Activated naive CD4-positive, alpha-beta T cell (primary cell): Measurements from ENCODE around the gene SLC27A3.
A peak's percentile ranks its signal among the peaks of the same experiment; 100 is the strongest.
"Not testable (repeated sequence)": the region's sequence is repeated elsewhere in the genome, so short reads cannot be mapped to it uniquely, and the experiment has no call there.

Experiments
- DNase-seq, 4 experiments: peaks; one replicate each; lab custom pipeline; 2025; lab: John Stamatoyannopoulos, UW

The SLC27A3 gene

DNA sequence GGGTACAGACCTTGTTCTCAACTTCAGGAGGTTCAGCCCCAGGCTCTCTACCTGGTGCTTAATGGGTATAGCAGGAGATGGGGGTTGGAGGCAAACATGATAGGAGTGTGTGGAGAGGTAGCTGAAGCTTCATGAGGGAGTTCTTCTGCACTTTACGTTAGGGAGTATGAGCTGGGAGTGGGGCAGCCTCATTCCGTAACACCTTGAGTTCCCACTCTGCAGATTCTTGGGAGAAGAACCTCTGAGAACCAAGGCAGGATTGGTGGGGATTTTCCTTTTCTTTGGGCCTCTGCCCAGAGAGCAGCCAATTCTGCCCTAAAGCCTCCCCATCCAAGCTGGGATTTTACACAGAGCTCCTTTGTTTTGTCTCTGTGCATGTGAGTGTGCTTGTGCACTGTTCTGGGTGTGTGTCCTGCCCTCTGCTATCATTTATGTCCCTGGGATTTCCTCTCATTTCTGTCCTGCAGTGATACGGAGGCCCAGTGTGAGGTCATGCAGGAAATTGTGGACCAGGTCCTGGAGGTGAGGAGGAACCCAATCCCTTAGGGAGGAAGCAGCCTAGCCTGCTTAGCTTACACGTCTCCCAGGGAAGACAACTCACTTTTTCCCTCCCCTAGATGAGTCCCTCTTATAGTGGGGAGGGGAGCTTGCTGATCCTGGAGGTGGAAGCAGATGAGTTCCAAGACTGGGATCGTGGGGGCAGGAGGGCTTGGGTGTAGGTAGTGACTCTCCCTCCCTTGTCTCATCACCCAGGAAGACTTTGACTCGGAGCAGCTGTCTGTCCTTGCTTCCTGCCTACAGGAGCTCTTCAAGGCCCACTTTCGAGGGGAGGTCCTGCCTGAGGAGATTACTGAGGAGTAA, 11.6 kb upstream of the SLC27A3 start:
- no peak for DNase-seq

DNA sequence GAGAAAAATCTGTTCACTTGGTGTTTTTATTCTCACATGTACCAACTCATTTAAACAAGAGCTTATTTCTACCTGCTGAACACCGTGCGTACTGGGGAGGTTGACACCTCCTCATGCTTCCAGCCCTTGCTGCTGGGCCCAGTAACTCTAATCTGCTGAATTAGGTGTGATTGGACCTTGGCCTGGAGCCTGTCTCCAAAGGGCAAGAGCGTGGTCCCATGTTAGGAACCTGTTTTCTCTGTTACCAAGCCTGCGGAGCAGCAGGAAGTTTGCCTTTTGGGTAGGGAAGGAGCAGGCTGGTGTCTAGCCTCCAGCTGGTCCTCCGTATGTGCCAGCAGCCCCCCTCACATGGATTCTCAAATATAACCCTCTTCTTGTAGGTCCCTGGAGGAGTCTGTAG, 10.9 kb upstream of the SLC27A3 start:
- no peak for DNase-seq

DNA sequence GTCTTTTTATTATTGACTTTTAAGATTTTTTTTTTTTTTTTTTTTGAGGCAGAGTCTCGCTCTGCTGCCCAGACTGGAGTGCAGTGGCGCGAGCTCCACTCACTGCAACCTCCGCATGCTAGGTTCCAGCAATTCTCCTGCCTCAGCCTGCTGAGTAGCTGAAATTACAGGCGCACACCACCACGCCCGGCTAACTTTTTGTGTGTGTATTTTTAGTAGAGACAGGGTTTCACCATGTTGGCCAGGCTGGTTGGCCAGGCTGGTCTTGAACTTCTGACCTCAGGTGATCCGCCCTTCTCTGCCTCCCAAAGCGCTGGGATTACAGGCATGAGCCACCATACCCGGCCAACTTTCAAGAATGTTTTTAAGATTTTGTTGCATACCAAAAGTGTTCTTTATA, 8.5 kb upstream of the SLC27A3 start:
- not testable (repeated sequence) for DNase-seq

DNA sequence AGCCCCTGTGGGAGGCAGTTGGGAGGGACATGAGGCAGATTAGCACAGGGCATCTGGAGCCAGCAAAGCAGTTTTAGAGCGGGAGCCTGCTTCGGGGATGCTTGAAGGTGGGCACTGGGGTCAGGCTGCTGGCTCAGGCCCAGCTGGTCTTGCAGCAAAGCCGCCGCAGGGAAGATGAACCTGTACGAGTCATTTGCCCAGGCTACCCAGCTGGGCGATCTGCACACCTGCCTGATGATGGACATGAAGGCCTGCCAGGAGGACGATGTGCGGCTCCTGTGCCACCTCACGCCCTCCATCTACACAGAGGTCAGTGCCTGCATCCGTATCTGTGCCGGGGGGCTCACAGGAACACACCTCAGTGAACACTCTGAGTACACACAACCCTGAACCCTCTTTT, 7.7 kb upstream of the SLC27A3 start:
- no peak for DNase-seq

DNA sequence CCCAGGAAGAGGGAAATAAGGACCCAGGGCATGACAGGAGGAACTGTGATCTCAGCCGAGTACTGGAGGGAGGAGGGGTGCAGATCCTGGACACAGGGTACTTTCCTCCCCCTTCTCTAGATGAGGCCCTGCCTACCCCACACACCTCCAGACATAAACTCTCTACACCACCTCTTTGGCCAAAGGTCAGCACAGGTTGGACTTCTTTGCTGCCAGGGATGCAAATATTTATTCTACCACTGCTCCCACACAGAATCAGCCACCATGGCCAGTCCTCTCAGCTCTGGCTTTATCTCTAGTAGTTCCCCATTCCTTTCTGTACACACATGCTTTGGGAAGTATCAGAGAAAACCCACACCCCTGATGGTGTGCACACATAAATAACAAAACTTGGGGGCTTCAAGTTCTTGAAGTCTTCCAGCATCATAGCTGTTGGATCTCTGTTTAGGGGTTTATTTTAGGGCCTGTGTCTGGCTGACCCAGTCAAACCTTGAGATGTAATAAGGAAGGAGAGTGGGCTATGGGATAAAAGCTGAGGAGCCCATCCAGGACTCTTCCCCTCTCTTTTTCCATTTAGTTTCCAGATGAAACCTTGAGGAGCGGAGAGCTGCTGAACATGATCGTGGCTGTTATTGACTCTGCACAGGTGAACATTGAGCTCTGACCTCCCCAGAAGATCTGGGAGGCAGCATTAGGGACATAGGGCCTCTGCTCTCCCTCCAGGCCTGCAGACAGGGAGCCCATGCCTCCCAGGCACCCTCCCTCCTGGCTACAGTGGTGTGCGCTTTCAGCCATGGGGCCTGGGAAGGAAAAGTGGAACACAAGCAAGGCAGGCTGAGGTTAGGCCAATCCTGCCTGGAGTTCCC, 6.7 kb upstream of the SLC27A3 start:
- no peak for DNase-seq

DNA sequence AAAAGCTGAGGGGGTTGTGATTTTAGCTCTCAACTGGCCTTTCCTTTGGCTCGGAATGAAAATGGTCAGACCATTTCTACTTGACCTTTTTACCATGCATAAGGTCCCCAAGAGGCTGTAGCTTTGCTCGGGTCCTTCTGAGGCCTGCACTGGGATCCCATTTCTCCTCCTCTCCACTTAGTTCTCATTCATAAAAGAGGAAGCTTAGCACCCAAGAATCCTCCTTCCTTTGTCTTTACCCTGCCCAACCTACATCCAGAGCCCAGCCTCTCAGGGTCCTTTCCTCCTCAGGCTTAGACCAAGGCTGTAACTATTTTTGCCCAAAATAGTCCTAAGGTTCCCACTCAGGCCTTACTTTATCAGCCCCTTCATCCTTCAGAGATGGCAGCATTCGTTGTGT, 6.0 kb upstream of the SLC27A3 start:
- no peak for DNase-seq

DNA sequence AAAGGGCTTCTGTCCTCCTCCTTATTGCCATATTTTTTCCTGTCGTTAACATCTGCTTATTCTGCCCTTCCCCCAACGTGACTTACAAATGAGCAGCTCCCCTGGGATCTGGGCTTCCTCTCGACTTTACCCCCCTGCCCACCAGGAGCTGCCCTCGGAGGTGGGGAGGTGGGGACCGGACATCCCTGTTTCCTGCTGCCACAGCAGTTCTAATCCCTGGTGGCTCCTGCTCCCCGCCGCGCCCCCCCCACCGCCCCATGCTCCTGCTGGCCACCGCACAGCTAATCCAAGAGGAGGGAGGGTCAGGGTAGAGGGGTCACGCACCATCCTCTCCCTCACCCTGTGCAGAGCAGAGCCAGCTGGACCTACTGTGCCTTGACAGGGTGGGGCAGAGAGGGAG, 4.4 kb upstream of the SLC27A3 start:
- DNase-seq = no peak

DNA sequence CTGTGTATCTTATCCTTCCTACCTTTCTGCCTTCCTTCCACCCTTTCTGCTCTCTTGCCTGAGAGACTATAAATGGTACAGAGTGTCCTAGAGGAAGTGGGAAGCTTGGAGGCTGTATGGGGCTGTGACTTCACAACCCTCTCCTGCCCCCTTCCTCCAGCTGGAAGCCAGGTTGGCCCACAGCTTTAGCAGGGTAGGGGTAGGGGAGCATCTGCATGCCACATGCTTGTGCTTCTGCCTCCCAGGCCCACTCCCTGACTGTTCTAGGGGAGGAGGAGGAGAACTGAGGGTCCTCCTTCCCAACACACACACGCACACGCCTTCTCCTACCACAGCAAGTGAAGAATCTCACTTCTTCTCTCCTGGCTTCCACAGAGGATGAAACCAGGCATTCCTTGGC, 3.9 kb upstream of the SLC27A3 start:
- DNase-seq = no peak

DNA sequence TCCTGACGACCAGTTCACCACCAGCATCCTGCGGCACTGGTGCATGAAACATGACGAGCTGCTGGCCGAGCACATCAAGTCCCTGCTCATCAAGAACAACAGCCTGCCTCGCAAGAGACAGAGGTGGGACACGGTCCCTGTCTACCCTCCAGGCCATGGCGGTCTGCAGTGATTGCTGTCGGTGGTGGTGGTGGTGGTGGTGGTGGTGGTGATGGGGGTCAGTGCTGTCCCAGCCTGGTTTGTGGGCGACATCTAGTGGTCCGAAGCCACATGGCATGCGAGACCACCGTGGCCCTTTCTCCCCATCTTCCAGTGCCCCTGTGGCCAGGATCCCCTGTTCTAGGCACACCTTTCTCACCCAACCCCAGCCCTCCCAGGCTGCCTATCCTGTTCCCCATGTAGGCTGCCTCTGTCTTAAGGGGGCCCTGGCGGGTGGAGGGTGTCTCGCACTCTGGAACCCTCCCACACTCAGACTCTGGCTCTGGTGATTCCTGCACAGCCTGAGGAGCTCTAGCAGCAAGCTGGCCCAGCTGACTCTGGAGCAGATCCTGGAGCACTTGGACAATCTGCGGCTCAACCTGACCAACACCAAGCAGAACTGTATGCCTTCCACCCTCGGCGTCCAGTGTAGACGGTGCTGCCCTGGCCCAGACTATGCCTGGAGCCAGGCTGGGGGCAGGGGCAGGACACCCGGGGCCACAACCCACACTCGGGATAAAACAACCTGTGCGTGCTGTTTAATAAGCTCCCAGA, 3.2 kb upstream of the SLC27A3 start:
- no peak for DNase-seq

DNA sequence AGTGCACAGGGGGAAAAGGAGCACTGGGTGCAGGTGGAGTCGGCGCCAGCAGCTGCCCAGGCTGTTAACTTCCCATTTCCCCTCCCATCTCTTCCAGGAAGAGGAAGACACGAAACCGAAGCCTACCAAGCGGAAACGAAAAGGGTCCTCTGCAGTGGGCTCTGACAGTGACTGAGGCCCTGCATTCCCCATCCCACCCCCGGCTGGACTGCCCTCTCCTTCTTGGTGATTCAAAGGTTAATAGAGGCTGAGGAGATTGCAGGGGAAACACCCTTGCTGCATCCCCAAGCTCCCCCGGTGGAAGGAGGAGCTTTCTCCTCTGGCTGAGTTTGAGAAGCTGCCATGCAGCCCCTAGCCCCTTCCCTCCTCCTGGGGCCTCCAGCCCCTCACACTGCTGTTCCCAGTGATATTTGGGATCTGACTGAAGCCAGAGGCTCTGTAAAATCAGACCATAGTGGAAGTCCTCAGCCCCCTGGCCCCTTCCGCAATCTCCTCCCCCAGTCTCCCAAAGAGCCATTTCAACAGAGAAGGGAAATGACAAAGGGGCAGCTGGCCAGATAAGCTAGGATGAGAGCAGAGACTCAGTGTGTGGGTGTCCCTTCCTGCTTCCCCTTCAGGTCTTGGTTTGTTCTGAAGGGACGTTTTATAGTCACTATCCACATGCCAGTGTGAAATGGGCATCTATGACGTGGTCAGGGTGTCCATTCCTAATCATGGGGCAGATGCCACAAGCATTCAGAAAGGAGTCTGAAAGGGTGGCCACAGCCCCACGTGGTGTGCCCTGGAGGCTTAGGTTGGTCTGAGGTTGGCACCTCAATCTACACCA, 1.9 kb upstream of the SLC27A3 start:
- DNase-seq = no peak

DNA sequence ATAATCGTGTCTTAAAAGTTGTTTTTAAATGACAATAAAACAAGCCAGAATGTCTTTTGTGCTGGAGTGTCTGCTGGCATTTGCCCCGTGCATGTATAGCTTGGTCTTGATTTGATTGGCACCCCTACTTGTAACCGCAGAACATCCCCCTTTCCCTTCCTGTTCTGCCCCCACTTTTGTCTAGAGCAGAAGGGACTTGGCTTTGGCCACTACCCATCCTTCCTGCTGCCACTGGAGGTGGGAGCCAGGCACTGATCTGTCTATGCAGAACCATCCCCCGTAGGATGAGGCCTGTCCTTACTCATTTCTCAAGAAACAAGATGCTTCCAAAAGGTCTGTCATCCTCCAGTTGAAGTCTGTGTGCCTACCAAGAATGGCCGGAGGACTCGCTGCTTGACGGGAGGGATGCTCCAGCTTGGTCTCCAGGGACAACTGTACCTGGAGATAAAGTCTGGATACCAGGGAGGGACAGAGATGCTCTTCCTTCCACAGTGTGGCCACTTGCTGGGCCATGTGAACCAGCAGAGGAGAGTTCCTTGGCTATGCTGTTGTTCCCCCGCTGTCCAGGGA, 1.1 kb upstream of the SLC27A3 start:
- no peak for DNase-seq

DNA sequence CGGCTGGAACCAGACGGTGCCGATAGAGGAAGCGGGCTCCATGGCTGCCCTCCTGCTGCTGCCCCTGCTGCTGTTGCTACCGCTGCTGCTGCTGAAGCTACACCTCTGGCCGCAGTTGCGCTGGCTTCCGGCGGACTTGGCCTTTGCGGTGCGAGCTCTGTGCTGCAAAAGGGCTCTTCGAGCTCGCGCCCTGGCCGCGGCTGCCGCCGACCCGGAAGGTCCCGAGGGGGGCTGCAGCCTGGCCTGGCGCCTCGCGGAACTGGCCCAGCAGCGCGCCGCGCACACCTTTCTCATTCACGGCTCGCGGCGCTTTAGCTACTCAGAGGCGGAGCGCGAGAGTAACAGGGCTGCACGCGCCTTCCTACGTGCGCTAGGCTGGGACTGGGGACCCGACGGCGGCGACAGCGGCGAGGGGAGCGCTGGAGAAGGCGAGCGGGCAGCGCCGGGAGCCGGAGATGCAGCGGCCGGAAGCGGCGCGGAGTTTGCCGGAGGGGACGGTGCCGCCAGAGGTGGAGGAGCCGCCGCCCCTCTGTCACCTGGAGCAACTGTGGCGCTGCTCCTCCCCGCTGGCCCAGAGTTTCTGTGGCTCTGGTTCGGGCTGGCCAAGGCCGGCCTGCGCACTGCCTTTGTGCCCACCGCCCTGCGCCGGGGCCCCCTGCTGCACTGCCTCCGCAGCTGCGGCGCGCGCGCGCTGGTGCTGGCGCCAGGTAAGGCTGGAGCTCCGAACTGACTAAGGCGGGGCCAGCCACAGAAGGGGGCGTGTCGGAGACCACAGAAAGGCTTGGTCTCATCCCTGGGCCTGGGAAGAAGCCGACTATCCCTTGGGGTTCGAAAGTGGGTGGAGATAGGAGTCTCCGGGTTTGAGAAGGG, 486 bp downstream of the SLC27A3 start:
- DNase-seq = peak; percentile 21 to 56 (median 32)

DNA sequence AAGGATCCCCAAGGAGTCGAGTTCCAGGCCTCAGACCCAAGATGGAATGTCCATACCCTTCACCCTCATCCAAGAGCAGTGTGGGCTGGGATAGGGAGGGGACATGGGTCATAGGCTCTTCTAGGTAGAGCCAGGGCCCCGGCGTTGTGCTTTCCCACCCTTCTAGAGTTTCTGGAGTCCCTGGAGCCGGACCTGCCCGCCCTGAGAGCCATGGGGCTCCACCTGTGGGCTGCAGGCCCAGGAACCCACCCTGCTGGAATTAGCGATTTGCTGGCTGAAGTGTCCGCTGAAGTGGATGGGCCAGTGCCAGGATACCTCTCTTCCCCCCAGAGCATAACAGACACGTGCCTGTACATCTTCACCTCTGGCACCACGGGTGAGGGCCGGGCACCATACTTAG, 1.1 kb downstream of the SLC27A3 start:
- DNase-seq = no peak

DNA sequence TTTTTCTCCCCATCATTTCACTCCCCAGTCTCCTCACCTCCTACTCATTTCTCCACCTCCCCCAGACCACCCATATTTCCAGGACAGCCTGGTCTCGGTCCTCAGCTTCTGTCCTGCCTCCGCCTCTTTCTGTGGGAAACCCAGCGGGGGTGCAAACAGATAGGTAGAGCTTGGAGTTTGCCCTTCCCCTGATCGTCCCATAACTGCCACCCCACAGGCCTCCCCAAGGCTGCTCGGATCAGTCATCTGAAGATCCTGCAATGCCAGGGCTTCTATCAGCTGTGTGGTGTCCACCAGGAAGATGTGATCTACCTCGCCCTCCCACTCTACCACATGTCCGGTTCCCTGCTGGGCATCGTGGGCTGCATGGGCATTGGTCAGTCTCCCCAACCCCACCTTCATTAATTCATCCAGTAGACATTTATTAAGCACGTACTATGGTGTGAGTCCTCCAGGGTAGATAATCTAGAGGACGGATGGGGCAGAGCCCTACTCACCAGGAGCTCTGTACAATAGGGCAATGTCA, 1.7 kb downstream of the SLC27A3 start:
- no peak for DNase-seq

DNA sequence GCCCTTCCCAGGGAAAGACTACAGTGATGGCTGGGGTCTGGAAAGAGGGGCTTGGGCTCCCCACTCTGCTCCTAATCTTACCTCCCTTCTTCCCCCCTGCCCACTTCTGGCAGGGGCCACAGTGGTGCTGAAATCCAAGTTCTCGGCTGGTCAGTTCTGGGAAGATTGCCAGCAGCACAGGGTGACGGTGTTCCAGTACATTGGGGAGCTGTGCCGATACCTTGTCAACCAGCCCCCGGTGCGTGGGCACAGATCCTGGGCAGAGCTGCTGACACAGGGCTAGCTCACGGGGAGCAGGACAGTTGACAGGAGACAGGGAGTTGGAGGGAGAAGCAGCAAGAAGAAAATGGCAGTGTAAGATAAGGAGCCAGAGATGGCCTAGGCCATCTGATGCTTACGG, 2.4 kb downstream of the SLC27A3 start:
- DNase-seq = no peak

DNA sequence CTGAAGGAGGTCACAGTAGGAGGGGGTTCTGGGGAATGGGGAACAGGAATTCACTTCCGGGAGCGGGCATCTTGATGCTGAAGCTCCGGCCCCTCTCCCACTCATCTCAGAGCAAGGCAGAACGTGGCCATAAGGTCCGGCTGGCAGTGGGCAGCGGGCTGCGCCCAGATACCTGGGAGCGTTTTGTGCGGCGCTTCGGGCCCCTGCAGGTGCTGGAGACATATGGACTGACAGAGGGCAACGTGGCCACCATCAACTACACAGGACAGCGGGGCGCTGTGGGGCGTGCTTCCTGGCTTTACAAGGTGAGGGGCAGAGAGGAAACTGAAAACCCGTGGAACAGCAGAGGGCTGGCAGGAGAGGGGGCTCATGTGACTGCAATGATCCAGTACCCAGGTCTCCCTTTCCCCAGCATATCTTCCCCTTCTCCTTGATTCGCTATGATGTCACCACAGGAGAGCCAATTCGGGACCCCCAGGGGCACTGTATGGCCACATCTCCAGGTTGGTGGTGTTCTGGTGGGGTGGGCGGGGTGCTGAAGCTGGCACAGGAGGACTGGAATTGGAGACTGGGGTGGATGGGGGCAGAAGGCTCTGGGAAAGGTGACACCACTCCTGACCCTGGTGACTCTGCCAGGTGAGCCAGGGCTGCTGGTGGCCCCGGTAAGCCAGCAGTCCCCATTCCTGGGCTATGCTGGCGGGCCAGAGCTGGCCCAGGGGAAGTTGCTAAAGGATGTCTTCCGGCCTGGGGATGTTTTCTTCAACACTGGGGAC, 3.0 kb downstream of the SLC27A3 start:
- no peak for DNase-seq

DNA sequence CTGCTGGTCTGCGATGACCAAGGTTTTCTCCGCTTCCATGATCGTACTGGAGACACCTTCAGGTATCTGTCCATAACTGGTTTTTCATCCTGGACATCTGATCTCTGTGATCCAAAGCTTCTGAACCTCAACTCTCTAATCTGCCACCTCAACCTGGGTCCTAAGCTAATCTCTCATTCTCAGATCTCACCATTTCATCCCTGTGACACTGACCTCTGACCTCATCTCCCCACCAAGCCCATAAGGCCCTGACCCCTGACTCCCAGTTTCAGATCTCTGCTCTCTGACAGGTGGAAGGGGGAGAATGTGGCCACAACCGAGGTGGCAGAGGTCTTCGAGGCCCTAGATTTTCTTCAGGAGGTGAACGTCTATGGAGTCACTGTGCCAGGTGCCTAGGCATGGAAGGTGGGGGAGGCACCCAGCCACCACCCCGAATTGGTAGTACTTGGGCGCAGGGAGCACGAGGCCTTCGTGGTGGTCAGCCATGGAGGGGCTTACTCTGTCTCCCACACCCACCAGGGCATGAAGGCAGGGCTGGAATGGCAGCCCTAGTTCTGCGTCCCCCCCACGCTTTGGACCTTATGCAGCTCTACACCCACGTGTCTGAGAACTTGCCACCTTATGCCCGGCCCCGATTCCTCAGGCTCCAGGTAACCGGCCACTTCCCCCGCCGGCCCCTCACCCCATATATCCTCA, 3.8 kb downstream of the SLC27A3 start:
- DNase-seq = no peak

DNA sequence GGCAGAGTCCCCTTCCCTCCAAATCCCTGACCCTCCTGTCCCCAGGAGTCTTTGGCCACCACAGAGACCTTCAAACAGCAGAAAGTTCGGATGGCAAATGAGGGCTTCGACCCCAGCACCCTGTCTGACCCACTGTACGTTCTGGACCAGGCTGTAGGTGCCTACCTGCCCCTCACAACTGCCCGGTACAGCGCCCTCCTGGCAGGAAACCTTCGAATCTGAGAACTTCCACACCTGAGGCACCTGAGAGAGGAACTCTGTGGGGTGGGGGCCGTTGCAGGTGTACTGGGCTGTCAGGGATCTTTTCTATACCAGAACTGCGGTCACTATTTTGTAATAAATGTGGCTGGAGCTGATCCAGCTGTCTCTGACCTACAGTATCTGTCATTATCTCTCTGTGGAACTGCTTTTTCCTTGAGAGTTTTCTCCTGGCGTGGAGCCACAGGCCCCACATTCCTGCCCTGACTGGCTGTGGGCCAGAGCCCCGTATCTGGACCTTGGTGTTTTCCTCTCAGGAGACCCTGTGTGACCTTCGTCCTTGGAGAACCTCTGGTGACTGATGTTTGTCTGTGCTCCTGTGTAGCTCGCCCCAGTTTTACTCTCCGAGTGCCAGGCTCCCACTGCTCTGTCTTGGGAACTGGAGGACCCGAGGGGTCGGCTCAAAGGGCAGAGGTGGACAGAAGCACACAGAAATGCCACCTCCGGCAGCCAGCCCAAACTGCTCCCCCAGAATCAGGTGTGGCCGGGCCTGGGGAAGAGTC, 4.8 kb downstream of the SLC27A3 start:
- DNase-seq = no peak
